Measurements from ENCODE around the gene ACP7. TPM values are rescaled to one million over a fixed set of nuclear protein-coding genes. Genes with fewer than 3 reads are reported as not detected.

Gene ACP7
- total and polyA plus RNA-seq, 10 of the 15 experiments (the other 5 are each of a cell fraction or from before 2014, with no cell fraction given) = not detected

- SMC1A ChIA-PET (ENCODE audit: uncharacterized antibody, unreplicated experiment) = interaction anchor here (1.3 kb wide), 1 partner anchor 11 kb away, joined by 4 read pairs; no protein-coding TSS in a partner anchor
- 75% methylated on average over 16 of the region's 23 CpGs for WGBS (ENCODE audit: insufficient coverage, insufficient replicate concordance, low lambda C conversion rate, missing lambda C conversion rate)
- no peaks in the 10 kb centered on the region for H3K36me3 ChIP-seq (ENCODE audit: control insufficient read depth in 2 of 2, insufficient read depth in 2 of 2, low read length in 1 of 2)
- peak; percentile 23; the same call in 1 of the 2 replicates for TF ChIP-seq SPI1 (IDR thresholded peaks at IDR 0.05; ENCODE audit: borderline replicate concordance, insufficient read depth, low read depth, low read length)
- no peak for TF ChIP-seq CREM (IDR thresholded peaks at IDR 0.05; ENCODE audit: low read depth)
- H3K4me3 ChIP-seq = no peak overlapping the region
- POLR2A ChIA-PET = no interaction called here
- H3K4me2 ChIP-seq (ENCODE audit: control insufficient read depth, insufficient read depth) = no peak overlapping the region
- H3K9ac ChIP-seq (ENCODE audit: control insufficient read depth, insufficient read depth, low read length) = no peak overlapping the region
- peaks cover 15% of the 10 kb centered on the region for H3K4me1 ChIP-seq (ENCODE audit: control insufficient read depth, insufficient read depth, low read length)
- BruUV-seq (replicated peaks) = no TSS peak
- no peak overlapping the region for H3K27ac ChIP-seq (ENCODE audit: control insufficient read depth, insufficient read depth)
- DNase-seq (ENCODE audit: low read depth, low spot score) = no peak
- no peaks in the 10 kb centered on the region for H3K27me3 ChIP-seq (replicated peaks in 1 of 2; ENCODE audit: control insufficient read depth in 2 of 2, insufficient read depth in 2 of 2, low read length in 1 of 2)
- intact Hi-C loops (cut with micrococcal nuclease; ENCODE audit: unreplicated experiment) = no loop called here
- H4K20me1 ChIP-seq (ENCODE audit: control insufficient read depth, insufficient read depth) = no peaks in the 10 kb centered on the region
- no peak for FAIRE-seq
- H2AFZ ChIP-seq (ENCODE audit: control insufficient read depth, low read depth, low read length) = no peak overlapping the region
- no peaks in the 10 kb centered on the region; the same call in 1 of the 2 replicates for H3K79me2 ChIP-seq (ENCODE audit: control insufficient read depth, insufficient read depth, low read length)
- ATAC-seq = no peak
- in situ Hi-C loops (cut with MboI) = no loop called here
- CTCF ChIA-PET = interaction anchor here (0.8 to 1.7 kb wide), 3 partner anchors 11 to 194 kb away, joined by 4 to 7 read pairs (median 6); no protein-coding TSS in a partner anchor
- RAD21 ChIA-PET (ENCODE audit: unreplicated experiment) = no interaction called here
- no peaks in the 10 kb centered on the region for H3K9me3 ChIP-seq (replicated peaks; ENCODE audit: control insufficient read depth, insufficient read depth, low read length)
These were observed 49.5 kb downstream of the ACP7 start for GRCh38 chr19:39133431-39134270.

DNA sequence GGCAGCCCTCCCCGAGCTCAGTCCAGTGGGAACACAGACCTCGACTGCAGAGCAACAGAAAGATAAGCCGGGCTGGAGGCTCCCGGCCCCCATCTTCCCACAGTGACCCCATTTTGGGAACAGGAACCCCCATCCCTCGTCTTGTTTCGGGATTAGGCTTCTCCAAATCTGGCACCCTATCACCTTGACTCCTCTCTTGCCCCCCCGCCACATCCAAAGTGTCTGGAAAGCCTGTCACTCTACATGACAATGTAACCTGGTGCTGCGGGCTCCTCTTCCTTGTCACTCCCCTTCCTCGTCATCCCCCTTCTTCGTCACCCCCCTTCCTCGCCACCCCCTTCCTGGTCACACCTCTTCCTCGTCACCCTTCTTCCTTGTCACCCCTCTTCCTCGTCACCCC, 51.5 kb downstream of the ACP7 start:
- no peaks in the 10 kb centered on the region for H3K9me3 ChIP-seq (replicated peaks; ENCODE audit: control insufficient read depth, insufficient read depth, low read length)
- CTCF ChIA-PET = no interaction called here
- SMC1A ChIA-PET (ENCODE audit: uncharacterized antibody, unreplicated experiment) = no interaction called here
- intact Hi-C loops (cut with micrococcal nuclease; ENCODE audit: unreplicated experiment) (no loop called here), in situ Hi-C loops (cut with MboI) (no loop called here)
- no peak overlapping the region for H3K4me2 ChIP-seq (ENCODE audit: control insufficient read depth, insufficient read depth)
- no peak overlapping the region for H3K4me3 ChIP-seq
- FAIRE-seq (no peak), ATAC-seq (no peak), DNase-seq (ENCODE audit: low read depth, low spot score) (no peak)
- H3K27ac ChIP-seq (ENCODE audit: control insufficient read depth, insufficient read depth) = no peak overlapping the region
- no peaks in the 10 kb centered on the region for H3K36me3 ChIP-seq (ENCODE audit: control insufficient read depth in 2 of 2, insufficient read depth in 2 of 2, low read length in 1 of 2)
- 76% methylated on average over 8 of the region's 13 CpGs for WGBS (ENCODE audit: insufficient coverage, insufficient replicate concordance, low lambda C conversion rate, missing lambda C conversion rate)
- H4K20me1 ChIP-seq (ENCODE audit: control insufficient read depth, insufficient read depth) = no peaks in the 10 kb centered on the region
- RAD21 ChIA-PET (ENCODE audit: unreplicated experiment) = interaction anchor here (0.8 kb wide), 1 partner anchor 11 kb away, joined by 3 read pairs; no protein-coding TSS in a partner anchor
- peaks cover 15% of the 10 kb centered on the region for H3K4me1 ChIP-seq (ENCODE audit: control insufficient read depth, insufficient read depth, low read length)
- no peak overlapping the region for H3K9ac ChIP-seq (ENCODE audit: control insufficient read depth, insufficient read depth, low read length)
- no peaks in the 10 kb centered on the region for H3K27me3 ChIP-seq (replicated peaks in 1 of 2; ENCODE audit: control insufficient read depth in 2 of 2, insufficient read depth in 2 of 2, low read length in 1 of 2)
- no peak overlapping the region for H2AFZ ChIP-seq (ENCODE audit: control insufficient read depth, low read depth, low read length)
- H3K79me2 ChIP-seq (ENCODE audit: control insufficient read depth, insufficient read depth, low read length) = no peaks in the 10 kb centered on the region; the same call in 1 of the 2 replicates
- TF ChIP-seq DPF2 (IDR thresholded peaks at IDR 0.05) = no peak
- POLR2A ChIA-PET = no interaction called here
- BruUV-seq (replicated peaks) = no TSS peak
